ENCODE measurements around the gene ID4. TPM values are rescaled to one million over a fixed set of nuclear protein-coding genes. Genes with fewer than 3 reads are reported as not detected.

The ID4 gene
- total RNA-seq, 1 donor from 2014 or later, result 139 TPM

DNA sequence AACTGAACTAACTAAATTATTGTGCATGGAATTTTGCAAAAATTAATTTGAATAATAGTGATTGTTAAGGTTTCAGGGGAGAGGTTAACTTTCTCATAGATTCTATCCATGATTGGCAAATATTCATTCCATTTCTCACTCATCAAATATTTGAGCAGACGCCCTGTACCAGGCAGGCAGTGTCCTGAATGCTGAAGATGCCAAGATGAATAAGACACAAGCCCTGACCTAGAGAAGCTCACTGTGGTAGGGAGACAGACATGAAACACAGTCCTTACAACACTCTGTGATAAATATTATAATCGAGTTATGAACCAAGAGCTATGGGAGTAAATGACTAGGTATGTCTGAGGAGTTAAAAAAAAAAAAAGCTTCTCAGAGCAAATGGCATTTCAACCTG, 18.4 kb upstream of the ID4 start:
- DNase-seq (ENCODE audit: low spot score), result no peak
- no peak overlapping the region for H3K27ac Mint-ChIP-seq (ENCODE audit: unreplicated experiment)
- no peak overlapping the region for H3K4me3 Mint-ChIP-seq (ENCODE audit: unreplicated experiment)
- H3K9me3 Mint-ChIP-seq (ENCODE audit: low read depth), result peaks cover 3% of the 10 kb centered on the region
- H3K4me1 Mint-ChIP-seq (ENCODE audit: low read depth), result no peaks in the 10 kb centered on the region
- H3K27me3 Mint-ChIP-seq (ENCODE audit: low read depth), result no peaks in the 10 kb centered on the region
- TF ChIP-seq CTCF (IDR thresholded peaks at IDR 0.05), result no peak
- no peaks in the 10 kb centered on the region for H3K36me3 Mint-ChIP-seq (ENCODE audit: low read depth)

- DNase-seq (ENCODE audit: low spot score), result no peak
Measured at GRCh38 chr6:19824058-19824807, 12.9 kb upstream of the ID4 start.

GRCh38 chr6:19827247-19827646, 9.9 kb upstream of the ID4 start:
- no peak overlapping the region for H3K27ac Mint-ChIP-seq (ENCODE audit: unreplicated experiment)
- peaks cover 16% of the 10 kb centered on the region for H3K9me3 Mint-ChIP-seq (ENCODE audit: low read depth)
- peaks cover 5% of the 10 kb centered on the region for H3K4me1 Mint-ChIP-seq (ENCODE audit: low read depth)
- H3K27me3 Mint-ChIP-seq (ENCODE audit: low read depth), result no peaks in the 10 kb centered on the region
- DNase-seq (ENCODE audit: low spot score), result no peak
- H3K36me3 Mint-ChIP-seq (ENCODE audit: low read depth), result no peaks in the 10 kb centered on the region
- TF ChIP-seq CTCF (IDR thresholded peaks at IDR 0.05), result no peak
- H3K4me3 Mint-ChIP-seq (ENCODE audit: unreplicated experiment), result no peak overlapping the region

More at GRCh38 chr6:19824058-19824807, 12.9 kb upstream of the ID4 start:
- Mint-ChIP-seq H3K4me3 (ENCODE audit: unreplicated experiment) (no peak overlapping the region), H3K27ac (ENCODE audit: unreplicated experiment) (no peak overlapping the region), H3K27me3 (ENCODE audit: low read depth) (no peaks in the 10 kb centered on the region), H3K36me3 (ENCODE audit: low read depth) (no peaks in the 10 kb centered on the region), H3K4me1 (ENCODE audit: low read depth) (no peaks in the 10 kb centered on the region), H3K9me3 (ENCODE audit: low read depth) (peaks cover 16% of the 10 kb centered on the region)
- TF ChIP-seq CTCF (IDR thresholded peaks at IDR 0.05), result no peak

DNA sequence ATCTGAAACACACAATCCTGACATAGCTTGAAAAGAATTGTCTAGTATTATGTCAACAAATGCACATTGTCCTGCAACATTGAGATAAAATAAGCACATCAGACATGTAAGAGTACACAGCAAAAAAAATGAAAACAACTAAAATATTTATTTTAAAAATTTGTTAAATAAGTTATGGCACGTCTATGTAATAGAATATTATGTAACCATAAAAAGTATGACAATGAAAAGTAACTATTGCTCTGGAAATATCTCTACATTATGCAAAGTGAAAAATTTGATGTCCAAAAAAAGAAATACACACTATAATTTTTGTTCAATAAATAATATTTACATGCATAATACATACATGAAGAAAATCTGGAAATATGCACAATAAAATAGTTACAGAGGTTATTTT, 9.3 kb upstream of the ID4 start:
- Mint-ChIP-seq H3K4me3 (ENCODE audit: unreplicated experiment) (no peak overlapping the region), H3K9me3 (ENCODE audit: low read depth) (peaks cover 16% of the 10 kb centered on the region), H3K27me3 (ENCODE audit: low read depth) (no peaks in the 10 kb centered on the region), H3K27ac (ENCODE audit: unreplicated experiment) (no peak overlapping the region), H3K4me1 (ENCODE audit: low read depth) (peaks cover 5% of the 10 kb centered on the region), H3K36me3 (ENCODE audit: low read depth) (no peaks in the 10 kb centered on the region)
- TF ChIP-seq CTCF (IDR thresholded peaks at IDR 0.05), result no peak
- DNase-seq (ENCODE audit: low spot score), result no peak

- no peaks in the 10 kb centered on the region for H3K36me3 Mint-ChIP-seq (ENCODE audit: low read depth)
- H3K9me3 Mint-ChIP-seq (ENCODE audit: low read depth), result peaks cover 16% of the 10 kb centered on the region
- H3K4me3 Mint-ChIP-seq (ENCODE audit: unreplicated experiment), result no peak overlapping the region
- H3K4me1 Mint-ChIP-seq (ENCODE audit: low read depth), result peaks cover 11% of the 10 kb centered on the region
- H3K27me3 Mint-ChIP-seq (ENCODE audit: low read depth), result no peaks in the 10 kb centered on the region
- no peak for DNase-seq (ENCODE audit: low spot score)
- peak overlapping the region; percentile 20 for H3K27ac Mint-ChIP-seq (ENCODE audit: unreplicated experiment)
- TF ChIP-seq CTCF (IDR thresholded peaks at IDR 0.05), result no peak
Measured at GRCh38 chr6:19830171-19830570, 7.0 kb upstream of the ID4 start.
